C4-2B (cell line): ENCODE measurements around the gene KLF2.

Experiments used
- ZFX ChIP-seq: fragments of 450-650 bp; IDR thresholded peaks from 2 replicates; pipeline ENCODE4 v1.6.1; 2017
- TF ChIP-seq, protein P1 (sequence below): fragments of 450-650 bp; conservative IDR thresholded peaks from 2 replicates; pipeline ENCODE4 v1.5.1; 2017; ENCODE audit warnings: mild to moderate bottlenecking

- TF ChIP-seq, protein P1, sequence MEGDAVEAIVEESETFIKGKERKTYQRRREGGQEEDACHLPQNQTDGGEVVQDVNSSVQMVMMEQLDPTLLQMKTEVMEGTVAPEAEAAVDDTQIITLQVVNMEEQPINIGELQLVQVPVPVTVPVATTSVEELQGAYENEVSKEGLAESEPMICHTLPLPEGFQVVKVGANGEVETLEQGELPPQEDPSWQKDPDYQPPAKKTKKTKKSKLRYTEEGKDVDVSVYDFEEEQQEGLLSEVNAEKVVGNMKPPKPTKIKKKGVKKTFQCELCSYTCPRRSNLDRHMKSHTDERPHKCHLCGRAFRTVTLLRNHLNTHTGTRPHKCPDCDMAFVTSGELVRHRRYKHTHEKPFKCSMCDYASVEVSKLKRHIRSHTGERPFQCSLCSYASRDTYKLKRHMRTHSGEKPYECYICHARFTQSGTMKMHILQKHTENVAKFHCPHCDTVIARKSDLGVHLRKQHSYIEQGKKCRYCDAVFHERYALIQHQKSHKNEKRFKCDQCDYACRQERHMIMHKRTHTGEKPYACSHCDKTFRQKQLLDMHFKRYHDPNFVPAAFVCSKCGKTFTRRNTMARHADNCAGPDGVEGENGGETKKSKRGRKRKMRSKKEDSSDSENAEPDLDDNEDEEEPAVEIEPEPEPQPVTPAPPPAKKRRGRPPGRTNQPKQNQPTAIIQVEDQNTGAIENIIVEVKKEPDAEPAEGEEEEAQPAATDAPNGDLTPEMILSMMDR = no peak
- TF ChIP-seq ZFX = no peak
Observed at GRCh38 chr19:16365300-16365996, 40.8 kb downstream of the KLF2 start.
